HG03066 (cell line): ENCODE results near the gene ACACA.
A peak's percentile ranks its signal among the peaks of the same experiment; 100 is the strongest.
"Not testable (repeated sequence)": the region's sequence is repeated elsewhere in the genome, so short reads cannot be mapped to it uniquely, and the experiment has no call there.

Experiments
- ATAC-seq: cut with Tn5 transposase; IDR thresholded peaks from one replicate; pipeline ENCODE4 v1.9.1; 2021; ENCODE audit warnings: low read depth; ENCODE audit not compliant: unreplicated experiment

ACACA gene

GRCh38 chr17:37406635-37407461 lies at the start of gene ACACA, which contains the start of gene TADA2A:
Gene ACACA, minus strand, starts transcription at chr17:37406836. Its CDS starts 537 bp downstream, at chr17:37406299.
Gene TADA2A, plus strand, starts transcription at chr17:37406886. Its CDS starts 4,480 bp downstream, at chr17:37411366.
- peak; percentile 78 for ATAC-seq

- no peak for ATAC-seq
These were observed 43.5 kb upstream of the ACACA start for GRCh38 chr17:37450112-37450511.

DNA sequence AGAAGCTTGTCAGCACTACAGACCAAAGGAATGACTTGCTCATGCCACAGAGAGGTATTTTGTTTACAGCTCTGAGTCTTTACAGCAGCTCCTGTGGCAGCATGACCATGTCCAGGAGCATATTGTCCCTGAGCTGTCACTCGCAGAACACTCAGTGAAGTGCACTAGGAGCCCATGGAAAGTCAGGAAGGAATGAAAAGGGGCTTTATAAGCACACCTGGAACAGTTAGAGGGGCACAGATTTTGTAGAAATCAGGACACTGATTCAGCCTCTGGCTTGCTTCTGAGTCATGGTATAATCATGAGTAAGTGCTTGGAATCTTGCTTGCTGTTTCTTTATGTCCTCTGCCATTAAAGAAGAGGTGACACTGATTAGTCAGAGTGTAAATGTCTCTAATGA lies 41.0 kb upstream of the ACACA start:
- ATAC-seq, result no peak

DNA sequence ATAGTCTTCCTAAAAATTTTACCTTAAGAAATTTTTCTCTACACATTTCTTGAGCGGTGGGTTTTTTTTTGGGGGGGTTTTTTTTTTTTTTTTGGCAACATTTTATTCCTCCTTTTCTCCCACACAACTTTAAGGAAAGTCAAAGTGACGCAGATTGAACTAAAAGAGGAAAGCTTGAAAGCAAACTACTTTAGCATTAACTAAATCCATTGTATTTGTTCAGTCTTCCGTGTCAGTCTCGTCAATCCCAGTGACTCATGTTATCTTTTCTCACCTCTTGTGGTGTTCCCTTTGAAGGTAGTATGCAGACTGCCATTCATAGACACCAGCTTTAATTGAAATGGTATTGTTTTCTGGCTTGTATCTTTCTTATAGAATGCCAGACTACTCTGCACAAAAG lies 39.4 kb upstream of the ACACA start:
- no peak for ATAC-seq

DNA sequence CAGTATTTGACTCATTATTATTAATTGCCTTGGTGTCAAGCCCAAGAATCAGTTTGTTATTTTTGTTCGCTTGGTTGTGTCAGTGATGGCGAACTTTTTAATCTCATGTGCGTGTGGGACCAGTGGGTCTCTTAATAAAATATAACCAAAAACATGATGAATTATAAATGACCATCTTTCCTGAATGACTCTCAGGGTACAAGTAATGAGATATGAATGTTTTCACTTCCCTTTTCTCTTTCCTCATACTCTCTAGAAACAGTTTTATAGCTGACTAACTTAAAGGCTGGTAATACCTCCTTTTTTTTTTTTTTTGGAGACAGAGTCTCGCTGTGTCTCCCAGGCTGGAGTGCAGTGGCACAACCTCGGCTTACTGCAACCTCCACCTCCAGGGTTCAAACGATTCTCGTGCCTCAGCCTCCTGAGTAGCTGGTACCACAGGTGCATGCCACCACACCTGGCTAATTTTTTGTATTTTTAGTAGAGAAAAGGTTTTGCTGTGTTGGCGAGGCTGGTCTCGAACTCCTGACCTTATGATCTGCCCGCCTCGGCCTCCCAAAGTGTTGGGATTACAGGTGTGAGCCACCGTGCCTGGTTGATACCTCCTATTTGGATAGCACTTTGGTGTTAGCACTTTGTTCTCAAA lies 34.9 kb upstream of the ACACA start:
- ATAC-seq, result not testable (repeated sequence)

- ATAC-seq, result no peak
These were observed 33.8 kb upstream of the ACACA start for GRCh38 chr17:37440424-37440823.

- ATAC-seq, result no peak
These were observed 31.5 kb upstream of the ACACA start for GRCh38 chr17:37438141-37438540.

GRCh38 chr17:37432671-37433070 lies 26.0 kb upstream of the ACACA start:
- no peak for ATAC-seq

DNA sequence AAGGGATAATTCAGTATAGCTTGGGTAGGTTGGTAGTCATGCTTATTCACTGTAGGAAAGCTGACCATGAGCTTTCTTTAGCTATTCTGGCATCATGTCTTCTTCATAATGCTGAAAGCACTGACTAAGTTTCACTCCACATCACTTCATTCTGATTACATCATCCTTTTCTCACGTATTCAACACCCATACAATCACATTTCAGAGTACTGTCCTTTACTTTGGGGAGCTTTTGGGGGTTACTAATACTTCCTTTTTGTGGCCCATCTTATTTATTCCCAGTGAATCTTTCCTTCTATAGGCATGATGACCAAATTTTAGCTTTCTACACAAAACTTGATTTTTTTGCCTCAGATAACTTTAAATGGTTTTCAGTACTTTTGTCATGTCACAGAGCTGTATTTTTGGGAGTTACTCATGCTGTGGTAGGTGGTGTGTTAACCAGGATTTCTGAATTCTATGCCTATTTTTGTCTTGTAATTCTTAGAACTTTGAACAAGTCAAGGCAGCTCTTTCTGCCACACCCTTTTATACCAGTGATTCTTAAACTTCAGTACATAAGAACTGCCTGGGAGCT lies 23.5 kb upstream of the ACACA start:
- ATAC-seq, result no peak

GRCh38 chr17:37429453-37429852 lies 22.8 kb upstream of the ACACA start:
- ATAC-seq, result no peak

GRCh38 chr17:37429039-37429438 lies 22.4 kb upstream of the ACACA start:
- no peak for ATAC-seq

GRCh38 chr17:37425268-37425667 lies 18.6 kb upstream of the ACACA start:
- no peak for ATAC-seq

GRCh38 chr17:37422971-37423625 lies 16.5 kb upstream of the ACACA start:
- ATAC-seq, result no peak

DNA sequence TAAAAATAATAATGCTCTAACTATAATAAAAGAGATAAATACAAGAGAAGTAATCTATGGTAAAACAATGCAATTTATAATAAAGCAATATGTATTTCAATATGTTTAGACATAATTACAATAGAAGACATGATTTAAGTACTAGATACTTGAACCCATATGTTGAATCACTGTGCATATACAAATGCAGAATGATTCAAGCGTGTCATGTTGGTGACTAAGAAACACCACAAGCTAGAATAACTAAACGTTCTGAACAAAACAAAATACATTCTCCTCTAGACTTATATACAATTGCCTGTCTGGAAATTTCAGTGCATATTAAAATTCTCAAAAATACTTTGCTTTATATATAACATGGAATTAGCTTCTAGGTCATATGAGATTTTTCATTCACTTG lies 11.2 kb upstream of the ACACA start:
- ATAC-seq, result no peak

DNA sequence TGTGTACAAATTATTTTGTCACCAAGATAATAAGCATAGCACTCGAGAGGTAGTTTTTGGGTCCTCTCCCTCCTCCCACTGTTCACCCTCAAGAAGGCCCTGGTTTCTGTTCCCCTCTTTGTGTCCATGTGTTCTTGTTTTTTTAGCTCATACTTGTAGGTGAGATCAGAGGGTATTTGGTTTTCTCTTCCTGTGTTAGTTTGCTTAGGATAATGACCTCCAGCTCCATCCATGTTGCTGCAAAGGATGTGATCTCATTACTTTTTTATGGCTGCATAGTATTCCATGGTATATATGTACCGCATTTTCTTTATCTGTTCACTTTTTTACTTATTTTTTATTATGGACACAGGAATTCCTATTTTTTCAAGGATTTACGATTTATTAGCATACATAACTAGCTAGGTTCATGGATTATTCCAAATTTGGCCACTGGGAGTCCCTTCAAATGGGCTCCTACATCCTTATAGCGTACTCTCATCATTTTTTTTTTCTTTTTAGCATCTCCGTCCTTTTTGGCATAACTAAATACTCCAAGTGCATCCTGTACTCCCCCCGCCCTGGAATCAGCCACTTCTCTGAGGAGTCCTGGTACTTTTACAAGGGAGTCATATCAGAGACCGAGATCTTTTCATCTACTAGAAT lies 7.4 kb upstream of the ACACA start:
- no peak for ATAC-seq

DNA sequence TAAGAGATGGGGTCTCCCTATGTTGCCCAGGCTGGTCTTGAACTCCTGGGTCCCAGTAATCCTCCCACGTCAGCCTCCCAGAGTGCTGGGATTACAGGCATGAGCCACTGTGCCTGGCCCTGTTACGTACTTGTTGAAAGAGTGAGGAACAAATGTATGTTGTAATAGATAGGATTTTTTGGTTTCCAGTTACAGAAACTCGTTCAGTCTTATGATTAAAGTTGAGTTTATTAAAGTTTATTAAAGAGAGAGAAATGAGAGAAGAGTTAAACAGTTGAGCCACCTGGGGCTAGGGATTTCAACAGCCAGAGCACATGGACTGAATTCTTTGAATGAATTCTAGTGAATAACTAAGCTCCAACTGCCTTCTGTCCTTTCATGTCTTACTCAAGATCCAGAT lies 3.7 kb upstream of the ACACA start:
- ATAC-seq, result no peak

GRCh38 chr17:37408145-37408479 lies 1.5 kb upstream of the ACACA start:
- not testable (repeated sequence) for ATAC-seq

GRCh38 chr17:37405955-37406634 lies 541 bp downstream of the ACACA start:
- peak; percentile 33 for ATAC-seq

- not testable (repeated sequence) for ATAC-seq
These were observed 1.1 kb downstream of the ACACA start for GRCh38 chr17:37405522-37405921.

DNA sequence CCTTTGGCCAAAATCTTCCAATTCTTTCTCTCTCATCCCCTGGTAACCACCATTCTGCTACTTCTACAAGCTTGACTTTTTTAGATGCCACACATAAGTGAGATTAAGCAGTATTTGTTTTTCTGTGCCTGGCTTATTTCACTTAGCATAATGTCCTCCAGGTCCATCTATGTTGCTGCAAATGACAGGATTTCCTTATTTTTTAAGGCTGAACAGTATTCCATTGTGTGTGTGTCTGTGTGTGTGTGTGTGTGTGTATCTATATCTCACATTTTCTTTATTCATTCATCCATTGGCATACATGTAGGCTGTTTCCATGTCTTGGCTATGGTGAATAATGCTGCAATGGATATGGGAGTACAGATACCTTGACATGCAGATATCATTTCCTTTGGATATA lies 6.1 kb downstream of the ACACA start:
- ATAC-seq, result no peak
